Kidney (tissue), 14 donors: Measurements from ENCODE around the gene NLGN1. TPM values are rescaled to one million over a fixed set of nuclear protein-coding genes. Genes with fewer than 3 reads are reported as not detected.

Source experiments
- DNase-seq, 5 donors: peaks; one replicate each; pipeline ENCODE4 v3.0.0-alpha.2; 2013 to 2020
- FAIRE-seq: peaks from 2 replicates; lab custom pipeline; 2012; peaks lifted over from hg19 to GRCh38; lab: Jason Lieb, UNC
- H3K27ac ChIP-seq, 2 donors: one replicate each; pipeline ENCODE4 v1.7.0; 2013; ENCODE audit warnings: low read depth in 2 of 2, low read length in 2 of 2, inconsistent platforms in 1 of 2
- H3K27me3 ChIP-seq: one replicate; pipeline ENCODE4 v1.7.1; 2013; ENCODE audit warnings: low read length, inconsistent platforms; ENCODE audit not compliant: control insufficient read depth, insufficient read depth
- H3K36me3 ChIP-seq, 3 donors: one replicate each; pipeline versions ENCODE4 v1.7.0 to v1.7.1; 2013; ENCODE audit warnings: low read length in 3 of 3, control low read depth in 1 of 3, inconsistent platforms in 1 of 3; ENCODE audit not compliant: insufficient read depth in 3 of 3, control insufficient read depth in 2 of 3
- H3K4me1 ChIP-seq, 3 donors: one replicate each; pipeline versions ENCODE4 v1.7.0 to v1.7.1; 2013; ENCODE audit warnings: low read length in 3 of 3, inconsistent platforms in 1 of 3, low read depth in 1 of 3; ENCODE audit not compliant: control insufficient read depth in 2 of 3, insufficient read depth in 2 of 3
- H3K4me3 ChIP-seq, 3 donors: one replicate each; pipeline versions ENCODE4 v1.7.0 to v1.8.1; 2013; ENCODE audit warnings: low read length in 3 of 3, control low read depth in 1 of 3, inconsistent platforms in 1 of 3
- H3K9ac ChIP-seq, 3 donors: one replicate each; pipeline versions ENCODE4 v1.7.0 to v1.7.1; 2013; ENCODE audit warnings: low read length in 3 of 3, control low read depth in 1 of 3, inconsistent platforms in 1 of 3
- H3K9me3 ChIP-seq, 3 donors: one replicate each; pipeline versions ENCODE4 v1.7.0 to v1.7.1; 2013; ENCODE audit warnings: low read length in 3 of 3, control low read depth in 1 of 3, inconsistent platforms in 1 of 3; ENCODE audit not compliant: control insufficient read depth in 2 of 3, insufficient read depth in 1 of 3
- intact Hi-C: fragments of 100-400 bp; cut with DNase I; formaldehyde crosslinking; loops from one replicate; pipeline ENCODE4 v1.11.1; 2022
- polyA plus RNA-seq: library from polyadenylated mRNA; stranded (reverse); fragments of 350-450 nt; fragmentation: Illumina TruSeq; extraction: RNeasy Lipid Tissue Mini Kit (QIAGEN cat#74804); gene quantifications from one replicate; pipeline ENCODE4 v1.2.3, GENCODE V29; 2014; ENCODE audit warnings: low read depth, low replicate concordance; ENCODE audit not compliant: insufficient read depth
- total RNA-seq: library from RNA; stranded (reverse); fragmentation: NEBNext Ultra II Directional; extraction: Animal tissue kit (Norgen Biotek cat#: 25700); gene quantifications from one replicate; pipeline ENCODE4 v1.2.1, GENCODE V29; 2021
- TF ChIP-seq, protein P1 (sequence below): IDR thresholded peaks from 3 replicates; pipeline ENCODE4 v1.5.1; 2012; ENCODE audit warnings: mild to moderate bottlenecking, moderate library complexity, borderline replicate concordance; ENCODE audit not compliant: insufficient read depth; ENCODE audit errors: extremely low read depth
- donor health status: control.
- donor health status: control.
- donor health status: control.
- donor health status: control.
- donor health status: control.
- donor health status: DM: yes; HTN: yes; CAD: no.
- donor health status: Normal renal cell carcinoma (clear cell type).

Gene NLGN1
- total and polyA plus RNA-seq, 2 donors from 2014 or later, result 0.49 to 19.4 TPM

DNA sequence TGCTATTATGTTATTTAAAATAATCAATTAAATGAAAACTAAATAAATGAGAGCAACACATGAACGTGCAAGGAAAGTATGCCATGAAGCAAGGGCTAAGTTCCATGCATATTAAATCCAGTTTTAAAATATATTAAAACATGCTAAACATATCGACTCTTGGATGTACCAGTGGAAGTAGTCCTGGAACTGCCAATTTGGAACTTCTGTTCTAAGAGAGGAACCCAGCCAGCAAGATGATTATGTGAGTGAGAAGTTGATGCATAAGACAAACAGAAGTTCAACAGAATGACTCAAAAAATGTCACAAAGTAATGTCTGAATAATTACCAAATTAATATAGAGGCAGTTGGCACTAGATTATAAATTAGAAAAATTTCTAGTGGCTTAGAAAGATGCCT, 714.2 kb downstream of the NLGN1 start:
- TF ChIP-seq, protein P1, sequence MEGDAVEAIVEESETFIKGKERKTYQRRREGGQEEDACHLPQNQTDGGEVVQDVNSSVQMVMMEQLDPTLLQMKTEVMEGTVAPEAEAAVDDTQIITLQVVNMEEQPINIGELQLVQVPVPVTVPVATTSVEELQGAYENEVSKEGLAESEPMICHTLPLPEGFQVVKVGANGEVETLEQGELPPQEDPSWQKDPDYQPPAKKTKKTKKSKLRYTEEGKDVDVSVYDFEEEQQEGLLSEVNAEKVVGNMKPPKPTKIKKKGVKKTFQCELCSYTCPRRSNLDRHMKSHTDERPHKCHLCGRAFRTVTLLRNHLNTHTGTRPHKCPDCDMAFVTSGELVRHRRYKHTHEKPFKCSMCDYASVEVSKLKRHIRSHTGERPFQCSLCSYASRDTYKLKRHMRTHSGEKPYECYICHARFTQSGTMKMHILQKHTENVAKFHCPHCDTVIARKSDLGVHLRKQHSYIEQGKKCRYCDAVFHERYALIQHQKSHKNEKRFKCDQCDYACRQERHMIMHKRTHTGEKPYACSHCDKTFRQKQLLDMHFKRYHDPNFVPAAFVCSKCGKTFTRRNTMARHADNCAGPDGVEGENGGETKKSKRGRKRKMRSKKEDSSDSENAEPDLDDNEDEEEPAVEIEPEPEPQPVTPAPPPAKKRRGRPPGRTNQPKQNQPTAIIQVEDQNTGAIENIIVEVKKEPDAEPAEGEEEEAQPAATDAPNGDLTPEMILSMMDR, result no peak
- Histone ChIP-seq H3K27me3 (no peaks in the 10 kb centered on the region), H3K4me3 (no peak overlapping the region), H3K9me3 (no peaks in the 10 kb centered on the region), H3K9ac (no peak overlapping the region), H3K27ac (no peak overlapping the region), H3K4me1 (no peaks in the 10 kb centered on the region), H3K36me3 (no peaks in the 10 kb centered on the region)
- no peak for DNase-seq
- no peak for FAIRE-seq
- intact Hi-C loops, result no loop called here

DNA sequence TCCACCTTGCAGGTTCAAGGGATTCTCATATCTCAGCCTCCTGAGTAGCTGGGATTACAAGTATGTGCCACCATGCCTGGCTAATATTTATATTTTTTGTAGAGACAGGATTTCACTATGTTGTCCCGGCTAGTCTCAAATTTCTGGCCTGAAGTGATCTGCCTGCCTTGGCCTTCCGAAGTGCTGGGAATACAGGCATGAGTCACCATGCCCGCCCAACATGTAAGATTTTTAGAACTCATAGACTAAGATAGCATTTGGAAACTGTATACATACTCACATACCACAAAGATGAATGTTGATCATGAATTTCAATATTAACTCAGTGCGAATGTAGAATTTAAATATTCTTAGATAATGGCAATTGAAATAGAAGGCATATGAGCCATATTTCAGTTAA, 718.9 kb downstream of the NLGN1 start:
- Histone ChIP-seq H3K9me3 (no peaks in the 10 kb centered on the region), H3K9ac (no peak overlapping the region), H3K4me1 (no peaks in the 10 kb centered on the region), H3K36me3 (no peaks in the 10 kb centered on the region), H3K27ac (no peak overlapping the region), H3K4me3 (no peak overlapping the region), H3K27me3 (no peaks in the 10 kb centered on the region)
- FAIRE-seq, result no peak
- TF ChIP-seq, protein P1, result no peak
- DNase-seq, result no peak
- intact Hi-C loops, result no loop called here

- Histone ChIP-seq H3K36me3 (no peaks in the 10 kb centered on the region), H3K4me1 (no peaks in the 10 kb centered on the region), H3K9me3 (no peaks in the 10 kb centered on the region), H3K27me3 (no peaks in the 10 kb centered on the region), H3K9ac (no peak overlapping the region), H3K27ac (no peak overlapping the region), H3K4me3 (no peak overlapping the region)
- TF ChIP-seq, protein P1, result no peak
- intact Hi-C loops, result no loop called here
- no peak for FAIRE-seq
- no peak for DNase-seq
These were observed 723.5 kb downstream of the NLGN1 start for GRCh38 chr3:174120997-174121396.

- Histone ChIP-seq H3K9ac (no peak overlapping the region), H3K27ac (no peak overlapping the region), H3K4me3 (no peak overlapping the region), H3K9me3 (no peaks in the 10 kb centered on the region), H3K27me3 (no peaks in the 10 kb centered on the region), H3K36me3 (no peaks in the 10 kb centered on the region), H3K4me1 (no peaks in the 10 kb centered on the region)
- intact Hi-C loops, result no loop called here
- no peak for FAIRE-seq
- DNase-seq, result no peak
- TF ChIP-seq, protein P1, result no peak
These were observed 724.9 kb downstream of the NLGN1 start for GRCh38 chr3:174122411-174122810.
